Measurements from ENCODE around the gene ATXN10.
"Not testable (repeated sequence)": the region's sequence is repeated elsewhere in the genome, so short reads cannot be mapped to it uniquely, and the experiment has no call there.

ATXN10 gene

DNA sequence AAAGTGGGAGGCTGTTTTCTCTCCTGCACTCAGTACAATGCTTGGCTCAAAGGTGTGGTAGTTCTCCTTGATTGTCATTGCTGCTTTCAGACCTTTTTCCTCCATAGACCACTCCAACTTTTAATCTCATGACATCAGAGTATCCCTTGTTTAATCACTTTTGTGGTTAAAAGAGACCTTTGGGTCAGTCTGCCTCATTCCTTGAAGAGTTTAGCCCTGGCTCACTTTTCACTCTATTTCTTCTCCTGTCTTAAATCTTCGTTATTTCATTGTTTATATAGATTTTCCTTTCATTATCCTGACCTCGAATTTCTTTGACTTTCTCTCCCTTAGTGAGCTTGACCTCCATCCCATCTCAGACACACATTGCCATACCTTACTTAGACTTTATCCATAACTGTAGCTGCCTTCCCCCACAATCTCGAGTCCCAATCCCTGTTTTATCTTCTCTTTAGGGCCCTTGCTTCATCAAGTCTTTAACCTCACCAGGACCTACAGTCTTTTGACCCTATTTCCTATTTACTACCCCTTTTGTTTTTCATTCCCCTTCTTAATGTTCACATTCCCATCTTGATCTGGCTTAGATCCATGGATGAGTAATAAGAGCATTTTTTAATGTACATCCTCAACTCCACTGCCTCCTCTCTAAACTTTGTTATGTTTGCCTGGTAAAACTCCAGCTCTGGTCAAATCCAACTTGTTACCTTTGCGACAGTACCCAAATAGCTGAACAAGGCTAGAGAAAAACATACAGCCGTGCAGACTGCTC lies 9.5 kb downstream of the ATXN10 start:
- peak; percentile 79 for DNase-seq

DNA sequence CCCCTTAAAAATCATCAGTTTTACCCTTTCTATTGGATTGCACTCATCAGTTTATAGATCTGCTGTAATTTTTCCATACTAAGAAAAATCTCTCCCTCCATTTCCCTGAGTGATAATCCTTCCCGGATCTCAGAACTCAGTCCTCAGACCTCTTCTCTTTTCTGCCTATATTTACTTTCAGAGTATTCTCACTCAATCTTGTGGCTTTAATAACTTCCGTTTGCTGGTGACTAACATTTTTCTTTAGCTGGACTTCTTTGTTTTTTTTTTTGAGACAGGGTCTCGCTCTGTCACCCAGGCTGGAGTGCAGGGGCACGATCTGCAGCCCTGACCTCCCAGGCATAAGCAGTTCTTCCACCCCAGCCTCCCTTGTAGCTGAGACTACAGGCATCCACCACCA lies 10.4 kb downstream of the ATXN10 start:
- DNase-seq = no peak

DNA sequence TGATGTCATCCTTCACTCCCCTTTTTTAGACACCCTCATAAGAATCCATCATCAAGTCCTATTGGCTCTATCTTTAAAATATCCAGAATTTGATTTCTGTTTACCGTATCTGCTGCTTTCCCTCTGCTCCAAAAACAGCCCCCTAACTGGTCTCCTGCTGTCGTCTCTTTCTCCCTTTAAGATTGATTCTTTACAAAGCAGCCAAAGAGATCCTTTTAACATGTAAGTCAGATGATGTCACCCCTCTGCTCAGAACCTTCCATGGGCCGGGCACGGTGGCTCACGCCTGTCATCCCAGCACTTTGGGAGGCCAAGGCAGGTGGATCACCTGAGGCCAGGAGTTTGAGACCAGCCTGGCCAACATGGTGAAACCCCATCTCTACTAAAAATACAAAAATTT lies 11.1 kb downstream of the ATXN10 start:
- DNase-seq = not testable (repeated sequence)

DNA sequence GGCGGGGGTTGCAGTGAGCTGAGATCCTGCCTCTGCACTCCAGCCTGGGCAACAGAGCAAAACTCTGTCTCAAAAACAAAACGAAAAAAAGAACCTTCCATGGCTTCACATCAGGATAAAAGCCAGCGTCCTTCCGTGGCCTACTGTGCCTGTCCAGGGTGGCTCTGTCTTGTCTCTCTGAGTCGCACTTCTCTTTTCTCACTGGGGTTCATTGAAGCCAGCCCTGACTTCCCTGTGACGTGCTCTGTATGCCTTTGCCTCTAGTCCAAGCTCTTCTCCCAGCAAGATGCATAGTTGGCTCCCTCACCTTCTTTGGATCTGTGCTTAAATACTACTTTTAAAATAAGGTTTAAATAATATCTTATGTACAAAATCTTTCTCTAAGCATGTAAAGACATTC lies 11.6 kb downstream of the ATXN10 start:
- no peak for DNase-seq

DNA sequence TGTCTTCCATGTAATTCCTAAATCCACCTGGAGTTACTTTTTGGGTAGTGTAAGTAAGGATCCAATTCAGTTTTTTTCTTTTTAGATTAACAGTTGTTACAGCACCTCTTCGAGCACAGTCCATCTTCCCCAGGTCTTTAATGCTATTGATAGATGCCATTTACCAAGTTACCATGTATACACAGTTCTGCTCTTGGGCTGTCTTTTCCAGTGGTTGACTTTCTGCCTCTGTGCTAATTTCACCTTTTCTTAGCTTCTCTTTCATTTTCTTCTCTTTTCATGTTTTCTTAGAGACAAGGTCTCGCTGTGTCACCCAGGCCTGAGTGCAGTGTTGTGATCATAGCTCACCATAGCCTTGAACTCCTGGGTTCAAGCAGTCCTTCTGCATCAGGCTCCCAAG lies 12.0 kb downstream of the ATXN10 start:
- no peak for DNase-seq

DNA sequence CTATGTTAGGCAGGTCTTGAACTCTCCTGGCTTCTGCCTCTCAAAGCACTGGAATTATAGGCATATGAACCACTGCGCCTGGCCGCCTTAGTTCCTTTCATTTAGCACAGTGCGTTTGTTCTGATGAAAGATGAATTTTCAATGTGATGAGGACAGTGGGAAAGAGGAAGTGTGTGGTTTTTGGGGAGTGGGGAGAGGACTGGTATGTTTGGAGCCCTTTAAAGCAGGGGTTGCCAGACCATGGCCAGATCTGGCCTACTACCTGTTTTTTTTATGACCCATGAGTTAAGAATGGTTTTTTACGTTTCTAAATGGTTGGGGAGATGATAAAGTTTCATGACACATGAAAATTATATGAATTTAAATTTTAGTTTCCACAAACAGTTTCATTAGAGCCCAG lies 12.5 kb downstream of the ATXN10 start:
- no peak for DNase-seq

DNA sequence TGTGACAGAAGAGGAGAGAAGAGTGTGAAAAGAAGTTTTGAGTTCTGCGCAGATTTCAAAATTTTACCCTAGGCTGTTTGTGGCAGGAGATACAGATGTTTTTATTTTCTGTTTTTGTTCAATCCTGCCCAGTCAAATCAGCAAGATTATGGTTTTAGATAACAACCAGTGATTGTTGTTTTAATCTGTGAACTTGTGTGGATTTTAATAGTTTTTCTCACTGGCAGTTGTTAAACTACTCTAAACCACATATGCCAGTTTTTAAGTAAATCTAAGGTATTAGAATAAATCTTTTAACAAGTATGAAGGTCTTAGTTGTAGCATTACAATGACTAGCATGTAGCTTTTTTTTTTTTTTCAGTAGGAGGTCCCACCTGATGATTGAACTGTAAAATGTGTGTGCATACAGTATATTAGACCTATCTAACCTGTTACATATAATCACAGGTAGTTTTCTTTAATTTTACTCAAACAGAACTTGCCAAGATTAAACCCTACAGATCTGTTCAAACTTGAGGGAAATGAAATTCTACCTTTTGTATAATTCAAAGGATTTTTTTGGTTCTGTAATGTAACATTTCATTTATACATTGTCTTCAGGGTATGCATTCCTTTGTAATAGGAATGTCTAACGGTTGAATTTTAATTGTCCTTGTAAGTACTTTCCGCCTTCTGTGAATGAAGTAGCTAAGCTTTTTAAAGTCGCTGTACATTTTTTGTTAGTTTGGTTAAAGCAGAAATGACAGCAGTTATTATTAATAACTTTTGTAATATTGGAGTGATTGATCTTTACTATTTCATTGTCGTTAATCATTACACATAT lies 13.3 kb downstream of the ATXN10 start:
- no peak for DNase-seq

DNA sequence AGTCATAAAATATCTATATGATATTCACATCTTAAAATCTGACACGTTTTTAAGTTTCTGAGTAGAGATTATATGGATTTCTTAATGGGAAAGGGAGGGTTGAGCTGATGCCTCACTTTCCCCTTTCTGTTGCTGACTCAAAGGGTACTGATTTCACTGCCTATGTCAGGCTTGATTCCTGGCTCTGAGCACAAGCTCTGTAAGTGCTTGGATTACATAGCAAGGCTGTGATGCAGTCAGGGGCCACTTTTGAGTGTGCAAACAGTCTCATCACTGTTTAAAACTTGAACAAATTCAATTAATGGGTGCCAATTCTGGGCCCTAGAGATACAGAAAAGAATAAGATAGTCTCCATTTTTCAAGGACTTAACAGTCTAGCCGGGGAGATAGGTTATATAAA lies 14.4 kb downstream of the ATXN10 start:
- peak; percentile 51 for DNase-seq

DNA sequence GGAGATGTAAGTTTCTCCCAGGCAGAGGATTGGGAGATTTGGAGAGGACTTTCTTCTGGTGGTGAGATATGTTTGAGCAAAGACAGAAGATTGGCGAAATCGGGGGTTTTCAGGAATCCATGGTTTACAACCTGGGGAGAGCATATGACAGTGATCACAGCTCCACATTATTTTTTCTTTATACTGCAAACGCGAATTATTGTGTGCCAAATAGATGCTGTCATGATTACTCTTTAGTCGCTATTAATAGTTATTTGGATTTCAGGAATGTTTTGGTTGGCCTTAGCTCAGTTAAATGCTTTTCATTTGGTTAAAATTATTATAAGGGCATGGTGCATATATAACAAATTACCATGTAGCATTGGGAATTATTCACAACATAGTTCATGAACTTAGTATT lies 15.2 kb downstream of the ATXN10 start:
- peak; percentile 40 for DNase-seq

DNA sequence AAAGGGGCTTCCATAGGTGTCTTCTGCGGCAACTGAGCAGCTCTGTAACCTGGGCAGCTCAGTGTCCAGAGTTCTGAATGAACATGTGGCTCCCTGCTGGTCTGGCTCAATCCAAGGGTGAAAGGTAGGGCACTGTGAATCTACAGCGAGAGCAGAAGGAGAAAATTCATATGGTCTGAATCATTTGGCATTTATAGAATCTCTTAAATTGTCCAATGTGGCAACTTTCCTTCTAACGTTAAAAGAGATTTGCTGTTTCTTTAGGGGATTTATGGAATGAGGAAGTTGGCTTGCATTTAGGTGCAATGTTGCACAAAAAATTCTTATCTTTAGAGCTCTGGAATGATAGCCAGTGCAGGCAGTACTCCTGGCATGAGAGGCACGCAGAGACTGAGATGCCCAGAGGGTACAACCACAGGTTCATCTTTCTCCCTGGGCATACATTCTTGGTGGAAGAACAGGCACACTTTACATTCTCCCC lies 17.0 kb downstream of the ATXN10 start:
- peak; percentile 93 for DNase-seq

DNA sequence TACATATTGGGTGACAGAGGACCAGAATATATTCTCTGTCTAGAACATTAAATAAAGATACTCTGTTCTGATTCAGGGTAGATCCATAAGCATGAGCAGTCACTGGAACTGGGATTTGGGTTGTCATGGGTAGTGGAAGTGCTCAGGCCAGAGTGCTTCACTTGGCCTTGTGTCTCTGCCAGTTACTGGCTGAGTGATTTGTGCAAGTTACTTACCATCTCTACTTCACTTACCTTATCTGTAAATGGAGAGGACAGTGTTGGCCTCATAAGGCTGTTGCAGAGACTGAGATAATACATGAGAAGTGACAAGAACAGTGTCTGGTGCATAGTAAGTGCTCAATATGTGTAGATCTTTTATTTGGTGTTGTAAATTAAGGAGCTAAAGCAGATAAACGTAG lies 17.6 kb downstream of the ATXN10 start:
- DNase-seq = no peak

DNA sequence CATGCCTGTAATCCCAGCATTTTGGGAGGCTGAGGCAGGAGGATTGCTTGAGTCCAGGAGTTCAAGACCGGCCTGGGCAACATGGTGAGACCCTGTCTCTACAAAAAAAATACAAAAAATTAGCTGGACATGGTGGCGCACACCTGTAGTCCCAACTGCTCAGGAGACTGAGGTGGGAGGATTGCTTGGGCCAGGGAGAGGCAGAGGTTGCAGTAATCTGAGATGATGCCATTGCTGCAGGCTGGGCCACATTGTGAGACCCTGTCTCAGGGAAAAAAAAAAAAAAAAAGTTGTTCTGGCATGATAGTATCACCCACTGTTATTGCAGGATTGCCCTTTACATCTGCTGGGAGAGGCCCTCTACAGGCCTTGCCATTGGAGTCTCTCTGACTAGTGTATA lies 18.4 kb downstream of the ATXN10 start:
- DNase-seq = peak; percentile 6

DNA sequence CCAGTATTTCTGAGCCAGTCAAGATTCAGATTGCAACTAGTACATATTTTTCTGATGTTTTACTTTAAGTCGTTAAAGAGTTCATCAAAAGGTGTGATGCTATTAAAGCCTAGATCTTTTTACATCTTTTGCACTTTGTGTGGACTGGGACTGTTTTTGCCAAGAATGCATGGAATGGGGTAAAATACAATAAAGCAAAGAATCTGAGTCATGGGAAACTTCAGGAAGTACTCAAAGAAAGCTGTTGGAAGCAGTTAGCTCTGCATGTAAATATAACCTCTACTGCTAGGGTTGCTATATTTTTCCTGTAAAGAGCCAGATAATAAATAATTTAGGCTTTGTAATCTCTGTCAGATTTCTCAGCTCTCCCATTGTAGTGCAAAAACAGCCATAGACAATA lies 20.9 kb downstream of the ATXN10 start:
- peak; percentile 64 for DNase-seq

DNA sequence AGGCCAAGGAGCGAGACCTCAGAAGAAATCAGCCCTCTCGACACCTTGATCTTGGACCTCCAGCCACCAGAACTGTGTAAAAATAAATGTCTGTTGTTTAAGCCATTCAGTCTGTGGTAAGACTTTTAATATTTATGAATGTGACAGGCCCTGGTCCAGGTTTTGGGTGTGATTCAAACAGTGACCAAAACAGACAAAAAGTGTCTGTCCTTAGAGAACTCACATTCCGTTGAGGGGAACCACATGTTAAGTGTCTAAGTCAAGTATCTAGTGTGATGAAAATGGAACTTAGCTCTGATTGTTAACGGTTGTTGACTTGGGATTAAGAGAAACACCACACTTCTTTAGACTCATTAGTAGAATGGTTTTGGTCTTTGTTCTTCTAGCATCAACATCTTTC lies 22.2 kb downstream of the ATXN10 start:
- DNase-seq = no peak

DNA sequence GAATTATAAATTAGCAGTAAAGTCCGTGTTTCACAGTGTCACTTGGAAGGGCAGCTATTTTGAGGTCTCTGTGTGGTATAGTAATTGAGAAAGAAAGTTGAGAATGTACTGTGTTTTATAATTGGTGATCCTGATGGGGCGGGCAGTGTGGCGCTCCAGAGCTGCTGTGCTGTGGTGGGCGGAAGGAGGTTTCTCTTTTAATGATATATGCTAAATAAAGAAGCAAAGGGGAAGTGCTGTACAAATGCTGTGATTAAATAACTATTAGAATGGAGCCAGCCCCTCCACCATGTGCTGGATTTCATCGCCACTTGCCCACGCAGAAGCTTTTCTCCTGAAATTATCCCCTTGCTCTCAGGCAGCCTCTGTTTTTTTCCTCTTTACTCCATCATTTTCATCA lies 24.6 kb downstream of the ATXN10 start:
- no peak for DNase-seq

DNA sequence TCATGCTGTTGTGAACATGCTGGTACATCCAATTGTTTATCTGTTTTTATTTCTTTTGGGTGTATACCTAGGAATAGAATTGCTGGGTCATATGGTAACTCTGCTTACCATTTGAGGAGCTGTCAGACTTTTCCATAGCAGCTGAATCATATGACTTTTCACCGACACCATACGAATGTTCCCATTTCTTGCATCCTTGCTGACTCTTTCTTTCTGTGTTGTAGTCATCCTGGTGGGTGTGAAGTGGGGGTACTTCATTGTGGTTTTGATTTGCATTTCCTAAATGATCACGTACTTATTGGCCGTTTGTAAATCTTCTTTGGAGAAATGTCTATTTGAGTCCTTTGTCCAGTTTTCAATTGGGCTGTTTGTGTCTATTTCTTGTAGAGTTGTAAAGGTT lies 26.5 kb downstream of the ATXN10 start:
- DNase-seq = no peak

DNA sequence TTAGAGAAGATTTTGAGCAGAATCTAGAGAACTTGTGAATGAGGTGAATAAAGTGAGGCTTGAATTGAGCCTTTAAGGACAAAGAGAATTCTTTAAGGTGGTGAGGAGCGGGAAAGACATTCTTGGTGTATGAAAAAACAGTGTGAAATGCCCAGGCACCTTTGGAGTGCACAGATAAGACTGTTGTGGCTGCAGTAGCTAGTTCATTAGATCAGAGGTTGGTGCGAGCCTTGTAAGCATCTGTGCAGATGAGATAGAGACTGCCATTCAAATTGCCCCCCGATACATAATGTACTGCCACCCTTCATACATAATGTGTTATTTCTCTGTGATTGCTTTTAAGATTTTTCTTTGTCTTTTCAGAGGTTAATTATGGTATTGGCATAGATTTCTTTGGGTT lies 31.3 kb downstream of the ATXN10 start:
- no peak for DNase-seq

DNA sequence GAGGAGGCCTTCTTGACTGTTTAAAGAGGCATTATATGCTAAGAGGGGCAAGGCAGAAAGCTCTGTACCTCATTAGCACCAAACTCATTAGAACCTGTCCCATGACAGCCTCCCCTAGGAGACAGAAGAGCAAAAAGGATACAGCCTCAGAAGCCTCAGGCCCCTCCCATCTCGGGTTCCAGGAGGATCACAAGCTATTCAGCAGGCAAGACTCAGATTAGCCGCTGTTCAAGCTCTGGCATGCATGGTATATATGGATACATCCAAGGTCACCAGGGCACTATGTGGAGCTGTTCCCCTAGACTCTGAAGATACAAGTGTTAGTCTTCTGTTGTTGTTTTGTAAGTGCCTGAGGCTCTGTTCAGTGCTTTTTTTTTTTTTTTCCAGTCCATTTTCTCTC lies 32.1 kb downstream of the ATXN10 start:
- no peak for DNase-seq

DNA sequence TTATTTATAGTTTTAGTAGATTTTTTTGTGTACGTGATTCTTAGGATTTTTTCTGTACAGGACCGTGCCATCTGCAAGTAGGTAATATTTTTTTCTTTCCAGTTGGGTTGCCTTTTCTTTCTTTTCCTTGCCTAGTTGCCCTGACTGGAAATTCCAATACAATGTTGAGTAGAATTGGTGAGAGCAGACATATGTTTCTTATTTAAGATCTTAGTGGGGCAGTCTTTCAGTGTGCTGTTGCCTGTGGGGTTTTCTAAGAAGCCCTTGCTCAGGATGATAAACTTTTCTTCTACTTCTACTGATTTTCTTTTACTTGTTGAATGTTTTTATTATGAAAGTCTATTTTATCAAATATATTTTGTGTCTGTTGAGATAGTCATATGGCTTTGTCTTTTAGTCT lies 33.0 kb downstream of the ATXN10 start:
- no peak for DNase-seq

DNA sequence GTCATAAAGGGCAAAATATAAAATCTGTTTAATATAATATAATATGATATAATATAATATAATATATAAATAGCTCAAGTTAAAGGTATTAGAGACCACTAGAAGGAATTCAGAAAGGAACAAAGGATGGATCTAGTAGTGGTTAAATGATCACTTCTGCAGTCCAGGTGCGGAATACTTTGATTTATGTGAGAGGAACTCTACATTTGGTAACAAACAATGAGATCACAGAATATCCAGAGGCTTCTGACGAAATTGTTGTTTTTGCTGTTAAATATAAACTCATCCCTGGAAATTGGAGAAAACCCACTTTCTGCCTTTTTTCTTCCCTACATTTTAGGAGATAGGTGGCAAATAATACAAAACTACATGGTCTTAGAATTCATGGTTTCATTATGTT lies 36.0 kb downstream of the ATXN10 start:
- DNase-seq = no peak

DNA sequence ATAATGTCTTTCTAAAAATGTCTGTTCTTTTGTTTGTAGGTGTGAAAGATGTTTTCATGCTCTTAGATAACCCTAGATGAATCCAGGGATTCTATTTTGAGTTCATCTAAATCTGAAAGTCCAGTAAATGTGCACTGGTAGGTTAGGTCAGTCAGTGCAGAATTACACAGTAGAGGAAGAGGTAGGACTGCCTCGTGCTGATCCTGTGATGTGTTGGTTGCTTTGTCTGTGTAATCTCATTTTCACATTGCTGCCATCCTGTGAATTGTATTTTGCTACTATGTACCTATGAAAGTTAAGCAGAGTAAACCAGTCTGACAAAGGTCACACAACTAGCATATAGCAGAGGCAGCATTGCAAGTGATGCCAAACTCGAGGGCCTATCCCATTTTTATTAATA lies 36.5 kb downstream of the ATXN10 start:
- DNase-seq = no peak

DNA sequence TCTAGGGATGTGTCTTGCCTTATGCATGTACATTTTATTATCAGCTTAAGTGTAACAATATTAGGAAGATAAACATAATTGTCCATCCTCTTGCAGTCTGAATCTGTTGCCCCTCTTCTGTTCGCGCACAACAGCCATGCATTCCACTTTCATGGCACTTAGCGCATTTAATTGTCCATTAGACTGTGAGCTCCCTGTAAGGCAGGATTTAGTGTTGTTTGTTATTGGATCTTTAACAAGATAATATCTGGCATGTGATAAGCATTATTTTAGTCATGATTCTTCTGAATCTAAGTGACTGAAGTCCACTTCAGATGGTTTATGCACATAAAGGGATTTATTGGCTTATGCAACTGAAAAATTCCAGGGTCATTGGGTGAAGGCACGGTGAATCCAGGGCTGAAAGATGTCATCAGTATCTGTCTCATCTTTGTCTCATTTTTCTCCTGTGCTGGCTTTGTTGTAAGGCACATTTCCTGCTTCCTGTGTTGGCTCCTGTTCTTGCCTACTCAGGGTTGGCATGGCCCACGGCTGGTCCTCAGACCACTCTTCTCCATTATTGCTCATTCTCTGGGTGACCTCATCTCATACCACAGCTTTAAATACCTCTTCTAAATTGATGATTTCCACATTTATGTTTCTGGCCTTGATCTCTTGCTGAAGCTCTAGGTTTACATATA lies 37.6 kb downstream of the ATXN10 start:
- peak; percentile 82 for DNase-seq

DNA sequence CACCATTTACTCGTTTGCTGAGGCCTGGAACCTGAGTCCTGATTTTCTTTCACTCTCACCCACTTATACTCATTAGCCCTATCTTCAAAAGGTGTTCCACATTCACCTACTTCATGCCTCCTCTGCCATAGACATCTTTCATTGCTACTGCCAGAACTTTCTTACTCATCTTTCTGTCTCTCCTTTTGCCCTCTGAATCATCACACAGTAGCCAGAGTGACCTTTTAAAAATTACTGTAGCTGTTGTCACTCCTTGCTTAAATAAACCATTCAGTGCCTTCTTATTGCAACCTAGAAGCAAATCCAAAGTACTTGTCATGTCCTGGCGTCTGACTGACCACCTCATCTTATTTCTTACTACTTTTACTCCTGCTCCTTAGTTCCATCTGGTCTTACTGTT lies 38.2 kb downstream of the ATXN10 start:
- peak; percentile 82 for DNase-seq

DNA sequence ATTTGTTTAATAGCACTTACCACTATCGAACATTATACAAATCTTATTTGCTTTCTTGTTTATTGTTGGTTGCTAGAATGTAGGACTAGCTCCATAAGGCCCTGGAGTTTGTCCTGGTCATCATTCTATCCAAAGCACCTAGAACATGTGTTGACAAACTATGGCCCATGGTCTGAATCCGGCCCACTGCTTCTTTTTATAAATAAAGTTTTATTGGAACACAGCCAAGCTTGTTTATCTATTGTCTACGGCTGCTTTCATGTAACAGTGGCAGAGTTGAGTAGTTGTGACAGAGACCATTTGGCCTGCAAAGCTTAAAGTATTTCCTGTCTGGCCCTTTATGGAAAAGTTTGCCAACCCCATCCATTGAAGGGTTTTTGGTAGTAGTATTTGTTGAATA lies 38.8 kb downstream of the ATXN10 start:
- DNase-seq = no peak

Measured in HCEC 1CT (cell line).